Measurements from ENCODE around the gene POU2F1. TPM values are rescaled to one million over a fixed set of nuclear protein-coding genes. Genes with fewer than 3 reads are reported as not detected.

Gene POU2F1
- total and polyA plus RNA-seq, 2 donors (not counting 3 experiments of a cell fraction or from before 2014, with no cell fraction given): 6.0 to 12.9 TPM

DNA sequence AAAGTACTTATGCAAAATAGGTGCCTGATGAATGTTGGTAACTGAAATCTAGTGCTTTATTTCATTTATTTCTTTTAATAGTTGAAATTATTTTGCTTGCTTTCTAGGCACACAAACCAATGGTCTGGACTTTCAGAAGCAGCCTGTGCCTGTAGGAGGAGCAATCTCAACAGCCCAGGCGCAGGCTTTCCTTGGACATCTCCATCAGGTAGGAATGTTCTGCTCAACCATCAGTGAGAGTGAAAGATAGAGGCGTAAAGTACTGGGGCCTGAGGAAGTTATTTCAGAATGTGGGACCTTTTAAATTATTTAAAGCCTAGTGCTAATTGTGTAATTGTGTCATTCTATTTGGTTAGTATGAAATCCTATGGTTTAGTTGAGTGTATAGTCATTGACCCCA, 144.7 kb downstream of the POU2F1 start:
- Histone ChIP-seq H3K4me1 (ENCODE audit: control insufficient read depth, extremely low read depth, insufficient read depth, low read length) (no peaks in the 10 kb centered on the region), H3K9ac (replicated peaks; ENCODE audit: extremely low read depth, insufficient read depth, low read length) (no peak overlapping the region), H3K27me3 (ENCODE audit: control insufficient read depth in 2 of 2, insufficient read depth in 2 of 2, low read length in 2 of 2) (no peaks in the 10 kb centered on the region), H4K20me1 (replicated peaks; ENCODE audit: control insufficient read depth, extremely low read depth, insufficient read depth, low read length) (peaks cover 3% of the 10 kb centered on the region), H3K79me2 (ENCODE audit: control insufficient read depth, insufficient read depth, low read length) (peaks cover 3% of the 10 kb centered on the region), H3K4me3 (replicated peaks in 1 of 3; ENCODE audit: insufficient read depth in 1 of 3, low read depth in 1 of 3, low read length in 3 of 3) (no peak overlapping the region), H2AFZ (ENCODE audit: low read depth, low read length) (no peak overlapping the region), H3K4me2 (ENCODE audit: insufficient read depth, low read length) (no peak overlapping the region), H3K36me3 (ENCODE audit: control insufficient read depth in 2 of 2, extremely low read depth in 1 of 2, insufficient read depth in 2 of 2, low read length in 2 of 2) (no peaks in the 10 kb centered on the region), H3K9me3 (replicated peaks; ENCODE audit: control insufficient read depth, insufficient read depth, low read length) (no peaks in the 10 kb centered on the region), H3K27ac (ENCODE audit: insufficient read depth, low read depth, low read length) (no peak overlapping the region), H3K9me1 (replicated peaks; ENCODE audit: control insufficient read depth, extremely low read depth, insufficient read depth, low read length) (no peaks in the 10 kb centered on the region)
- intact Hi-C loops (cut with micrococcal nuclease): no loop called here
- no peak for DNase-seq (ENCODE audit: low read depth, low spot score)
- TF ChIP-seq POLR2AphosphoS5 (IDR thresholded peaks at IDR 0.05; ENCODE audit: insufficient read depth, low read depth, low read length): no peak
- no peak for TF ChIP-seq FOS (IDR thresholded peaks at IDR 0.05; ENCODE audit: borderline replicate concordance, insufficient read depth, low read length)
- TF ChIP-seq MYC (IDR thresholded peaks at IDR 0.05; ENCODE audit: low read depth, low read length): no peak
- no peak for TF ChIP-seq EZH2 (IDR thresholded peaks at IDR 0.05; ENCODE audit: borderline replicate concordance, low read depth, low read length, severe bottlenecking)
- no peak for TF ChIP-seq JUN (IDR thresholded peaks at IDR 0.05; ENCODE audit: borderline replicate concordance, insufficient read depth, insufficient read length, low read depth)
- TF ChIP-seq GATA2 (IDR thresholded peaks at IDR 0.05; ENCODE audit: insufficient read depth, insufficient read length, low read depth, low read length): no peak
- TF ChIP-seq, protein P1, sequence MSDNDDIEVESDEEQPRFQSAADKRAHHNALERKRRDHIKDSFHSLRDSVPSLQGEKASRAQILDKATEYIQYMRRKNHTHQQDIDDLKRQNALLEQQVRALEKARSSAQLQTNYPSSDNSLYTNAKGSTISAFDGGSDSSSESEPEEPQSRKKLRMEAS (IDR thresholded peaks at IDR 0.05; ENCODE audit: insufficient read depth, insufficient read length): no peak
- TF ChIP-seq, protein P2, sequence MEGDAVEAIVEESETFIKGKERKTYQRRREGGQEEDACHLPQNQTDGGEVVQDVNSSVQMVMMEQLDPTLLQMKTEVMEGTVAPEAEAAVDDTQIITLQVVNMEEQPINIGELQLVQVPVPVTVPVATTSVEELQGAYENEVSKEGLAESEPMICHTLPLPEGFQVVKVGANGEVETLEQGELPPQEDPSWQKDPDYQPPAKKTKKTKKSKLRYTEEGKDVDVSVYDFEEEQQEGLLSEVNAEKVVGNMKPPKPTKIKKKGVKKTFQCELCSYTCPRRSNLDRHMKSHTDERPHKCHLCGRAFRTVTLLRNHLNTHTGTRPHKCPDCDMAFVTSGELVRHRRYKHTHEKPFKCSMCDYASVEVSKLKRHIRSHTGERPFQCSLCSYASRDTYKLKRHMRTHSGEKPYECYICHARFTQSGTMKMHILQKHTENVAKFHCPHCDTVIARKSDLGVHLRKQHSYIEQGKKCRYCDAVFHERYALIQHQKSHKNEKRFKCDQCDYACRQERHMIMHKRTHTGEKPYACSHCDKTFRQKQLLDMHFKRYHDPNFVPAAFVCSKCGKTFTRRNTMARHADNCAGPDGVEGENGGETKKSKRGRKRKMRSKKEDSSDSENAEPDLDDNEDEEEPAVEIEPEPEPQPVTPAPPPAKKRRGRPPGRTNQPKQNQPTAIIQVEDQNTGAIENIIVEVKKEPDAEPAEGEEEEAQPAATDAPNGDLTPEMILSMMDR (IDR thresholded peaks at IDR 0.05; ENCODE audit: extremely low read depth in 1 of 2, insufficient read depth in 1 of 2, low read depth in 1 of 2, low read length in 2 of 2): no peak
- TF ChIP-seq POLR2A (IDR thresholded peaks at IDR 0.05; ENCODE audit: low read depth, low read length): no peak
- POLR2A ChIA-PET: no interaction called here
- no TSS peak for BruUV-seq (replicated peaks)
- dilution Hi-C loops (cut with MboI; ENCODE audit: extremely low pct_ligation_motif_present, low sequenced_read_pairs): no loop called here
- CTCF ChIA-PET: no interaction called here
- no peak for FAIRE-seq
